GM19468 (cell line): Measurements from ENCODE around the gene LASP1NB.
"Not testable (repeated sequence)": the region's sequence is repeated elsewhere in the genome, so short reads cannot be mapped to it uniquely, and the experiment has no call there.

Experiments
- ATAC-seq: cut with Tn5 transposase; IDR thresholded peaks from one replicate; pipeline ENCODE4 v1.9.1; 2021; ENCODE audit warnings: mild to moderate bottlenecking, moderate library complexity, moderate number of reproducible peaks; ENCODE audit not compliant: unreplicated experiment; ENCODE audit errors: extremely low read depth

LASP1NB gene

DNA sequence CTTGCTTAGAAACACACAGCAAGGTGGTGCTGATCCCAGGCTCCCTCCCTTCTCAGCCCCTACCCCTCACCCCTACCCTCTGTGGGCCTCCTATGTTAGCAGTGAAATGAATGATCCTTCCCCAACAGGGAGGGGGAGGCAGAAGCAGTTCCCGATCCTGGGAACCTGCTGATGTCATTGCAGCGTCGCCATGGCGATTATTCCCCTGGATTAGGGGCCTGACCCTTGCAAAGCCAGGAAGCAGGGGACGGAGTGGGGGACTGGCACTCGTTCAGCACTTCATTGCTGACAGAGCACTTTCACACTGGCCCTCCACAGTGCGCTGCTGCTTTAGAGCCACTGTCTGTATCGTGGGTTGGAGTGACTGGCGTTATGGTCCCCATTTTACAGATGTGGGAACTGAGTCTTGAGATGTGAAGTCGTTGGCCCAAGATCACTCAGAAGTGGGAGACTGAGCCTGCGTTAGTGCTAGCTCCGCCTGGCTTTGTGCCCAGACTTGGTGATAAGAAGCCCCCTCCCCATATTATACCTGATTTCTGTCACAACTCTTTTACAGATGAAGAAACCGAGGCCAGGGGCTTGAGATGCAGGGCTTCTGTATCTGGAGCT is 29.0 kb upstream of the LASP1NB start:
- ATAC-seq, result no peak

DNA sequence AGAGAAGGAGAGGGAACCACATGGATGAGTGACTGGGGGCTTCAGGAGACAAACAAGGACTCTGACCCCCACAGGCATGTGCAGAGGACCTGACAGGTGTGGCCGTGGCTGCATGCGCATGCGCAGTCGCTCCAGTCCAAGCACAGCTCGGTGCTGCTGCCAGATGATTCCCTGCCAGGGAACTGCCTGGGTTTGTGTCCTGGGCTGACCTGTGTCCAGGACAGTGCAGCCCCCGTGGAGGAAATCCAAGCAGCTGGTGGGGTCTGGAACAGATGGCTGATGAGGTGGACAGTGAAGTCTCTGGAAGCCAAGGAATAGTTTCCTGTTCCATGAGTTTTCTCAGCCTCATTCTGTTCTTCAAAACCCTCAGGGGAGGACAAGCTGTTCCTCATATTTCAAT is 28.2 kb upstream of the LASP1NB start:
- ATAC-seq, result no peak

DNA sequence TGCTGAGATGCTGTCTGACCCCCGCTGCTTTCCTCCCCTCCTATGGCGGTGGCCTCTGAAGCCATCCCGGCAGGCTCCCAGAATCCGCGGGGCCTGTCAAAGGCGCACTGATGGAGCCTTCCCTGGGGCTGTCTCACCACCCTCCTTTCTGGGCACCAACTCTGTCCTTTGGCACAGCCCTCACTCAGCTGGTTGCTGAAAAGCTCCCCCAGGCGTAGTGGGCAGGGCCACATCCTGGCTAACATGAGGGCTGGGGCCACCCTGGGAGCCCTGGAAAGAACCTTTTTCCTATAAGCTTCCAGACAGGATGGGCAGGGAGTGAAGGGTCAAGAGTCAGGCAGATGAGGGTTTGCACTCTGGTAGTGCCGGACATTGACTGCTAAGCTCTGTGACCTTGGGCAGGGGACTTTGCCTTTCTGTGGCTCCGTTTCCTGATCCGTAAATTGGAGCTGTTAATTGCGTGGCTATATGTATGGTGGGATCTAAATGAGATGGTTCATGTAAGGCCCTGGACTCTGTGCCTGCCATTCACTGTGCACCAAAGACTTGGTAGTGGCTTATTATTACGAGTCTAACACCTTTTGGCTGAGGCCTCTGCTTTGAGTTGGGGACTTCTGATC is 27.6 kb upstream of the LASP1NB start:
- no peak for ATAC-seq

DNA sequence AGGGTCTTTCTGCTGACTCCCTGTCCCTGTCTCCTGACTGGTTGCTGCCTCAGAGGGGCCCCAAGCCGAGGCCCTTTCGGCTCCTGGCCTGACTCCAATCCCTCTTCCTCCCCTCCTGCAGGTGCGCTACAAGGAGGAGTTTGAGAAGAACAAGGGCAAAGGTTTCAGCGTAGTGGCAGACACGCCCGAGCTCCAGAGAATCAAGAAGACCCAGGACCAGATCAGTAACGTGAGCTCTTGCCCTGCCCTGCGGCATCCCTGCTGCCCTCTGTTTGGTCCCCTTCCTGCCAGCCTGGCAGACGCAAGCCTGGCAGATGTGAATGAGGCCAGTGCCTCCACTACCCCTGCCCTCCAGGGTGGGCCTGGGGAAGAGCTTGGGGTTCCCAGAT is 27.1 kb upstream of the LASP1NB start:
- ATAC-seq, result no peak

DNA sequence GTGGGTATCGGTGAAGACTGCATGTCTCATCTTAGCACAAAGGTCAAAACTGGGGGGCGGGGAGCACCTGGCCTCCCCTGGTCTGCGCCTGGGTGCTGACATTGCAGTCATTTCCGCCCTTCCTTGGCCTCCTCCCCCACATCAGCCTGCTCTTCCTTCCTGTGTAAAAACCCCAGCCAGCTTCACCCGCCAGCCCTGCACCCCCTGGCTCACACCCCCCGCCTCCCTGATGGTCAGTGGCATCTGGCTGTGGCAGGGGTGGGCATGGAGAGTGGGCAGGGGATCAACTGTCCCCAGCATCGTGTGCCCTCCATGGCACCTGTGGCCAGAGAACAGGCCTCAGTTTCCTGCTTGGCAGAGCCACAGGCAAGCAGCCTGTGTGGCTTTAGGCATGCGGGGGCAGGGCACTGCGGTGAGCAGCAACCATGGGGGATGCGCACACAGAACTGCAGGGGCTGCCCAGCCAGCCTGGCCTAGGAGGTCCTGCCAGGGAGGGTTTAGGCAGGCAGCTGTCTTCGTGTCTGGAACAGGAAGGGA is 26.5 kb upstream of the LASP1NB start:
- peak; percentile 29 for ATAC-seq

DNA sequence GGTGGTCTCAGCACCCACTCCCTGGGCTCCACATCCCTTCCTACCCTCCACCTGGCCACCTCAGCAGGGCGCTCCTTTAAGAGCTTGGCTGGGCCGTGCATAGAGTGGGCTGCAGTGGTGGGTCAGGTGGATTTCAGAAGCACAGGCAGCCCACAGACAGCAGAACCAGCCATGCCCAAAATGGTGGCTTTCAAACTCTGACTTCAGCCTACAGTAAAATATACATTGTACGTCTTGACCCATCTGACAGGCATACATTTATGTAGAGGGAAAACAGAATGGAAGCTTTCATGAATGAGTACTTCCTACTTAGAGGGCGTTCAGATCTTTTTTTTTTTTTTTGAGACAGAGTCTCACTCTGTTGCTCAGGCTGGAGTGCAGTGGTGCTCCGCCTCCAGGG is 26.0 kb upstream of the LASP1NB start:
- no peak for ATAC-seq

DNA sequence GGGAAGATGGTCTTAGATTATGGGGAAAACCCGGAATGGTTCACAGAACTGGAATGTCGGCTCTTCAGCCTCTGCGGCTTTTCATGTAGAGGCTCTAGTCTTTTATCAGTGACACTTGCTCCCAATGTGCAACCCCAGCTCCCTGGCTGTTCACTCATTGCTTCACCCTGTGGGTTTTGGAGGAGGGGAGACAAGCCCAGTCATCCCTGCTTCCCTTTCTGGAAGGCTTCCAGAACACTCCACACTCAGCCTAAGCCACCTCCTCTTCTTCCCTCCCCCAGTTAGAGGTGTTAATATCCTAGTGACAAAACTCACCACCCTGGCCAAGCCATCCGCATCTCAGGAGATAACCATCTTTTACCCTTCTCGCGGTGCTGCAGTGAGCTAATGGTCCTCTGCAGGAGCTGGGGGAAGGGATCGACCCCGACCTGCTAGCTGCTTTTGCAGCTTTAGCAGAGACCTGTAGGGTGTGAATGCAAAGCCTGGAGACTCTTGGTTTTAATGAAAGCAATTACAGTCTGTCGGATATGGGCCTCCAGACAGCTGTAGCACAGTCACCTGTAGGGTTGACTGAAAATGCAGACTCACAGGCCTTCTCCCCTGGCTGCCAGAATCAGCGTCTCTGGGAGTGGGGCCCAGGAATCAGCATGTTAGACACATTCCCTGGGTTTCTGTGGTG is 24.3 kb upstream of the LASP1NB start:
- no peak for ATAC-seq

DNA sequence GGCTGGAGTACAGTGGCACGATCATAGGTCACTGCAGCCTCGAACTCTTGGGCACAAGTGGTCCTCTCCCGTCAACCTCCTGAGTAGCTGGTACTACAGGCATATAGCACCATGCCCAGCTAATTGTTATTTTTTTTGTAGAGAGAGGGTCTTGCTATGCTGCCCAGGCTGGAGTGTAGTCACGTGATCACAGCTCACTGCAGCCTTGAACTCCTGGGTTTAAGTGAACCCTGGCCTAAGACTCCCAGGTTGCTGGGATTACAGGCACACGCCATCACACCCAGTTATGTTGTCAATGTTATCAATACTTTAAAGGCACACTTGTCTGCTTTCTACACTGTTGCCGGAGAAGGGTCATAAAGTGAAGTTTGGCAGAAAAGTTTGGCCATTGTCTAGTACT is 22.0 kb upstream of the LASP1NB start:
- no peak for ATAC-seq

DNA sequence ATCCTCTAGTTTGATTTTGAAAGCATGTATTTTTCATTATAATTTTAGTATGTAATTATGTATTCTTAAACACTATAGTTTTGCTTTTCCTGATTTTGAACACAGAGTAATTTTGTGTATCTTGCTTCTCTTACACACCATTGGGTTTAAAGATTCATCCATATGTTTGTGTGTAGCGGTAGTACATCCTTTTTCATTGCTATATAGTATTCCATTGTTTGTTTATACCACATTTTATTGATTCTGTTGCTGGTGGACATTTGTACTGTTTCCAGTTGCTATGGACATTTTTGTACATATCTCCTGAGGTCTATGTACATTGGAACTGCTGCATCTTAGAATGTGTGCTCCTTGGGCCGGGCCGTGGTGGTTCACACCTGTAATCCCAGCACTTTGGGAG is 20.5 kb upstream of the LASP1NB start:
- ATAC-seq, result no peak

DNA sequence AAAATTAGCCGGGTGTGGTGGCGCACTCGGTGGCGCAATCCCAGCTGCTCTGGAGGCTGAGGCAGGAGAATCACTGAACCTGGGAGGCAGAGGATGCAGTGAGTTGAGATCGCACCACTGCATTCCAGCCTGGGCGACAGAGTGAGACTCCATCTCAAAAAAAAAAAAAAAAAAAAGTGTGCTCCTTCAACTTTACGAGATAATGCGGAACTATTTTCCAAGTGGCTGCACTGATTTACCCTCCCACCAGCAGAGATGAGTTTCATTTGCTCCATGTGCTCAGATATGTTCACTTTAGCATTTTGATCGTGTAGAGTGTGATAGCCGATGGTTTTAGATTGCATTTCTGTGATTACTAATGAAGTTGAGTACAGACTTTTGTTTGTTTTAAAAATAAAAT is 20.0 kb upstream of the LASP1NB start:
- no peak for ATAC-seq

DNA sequence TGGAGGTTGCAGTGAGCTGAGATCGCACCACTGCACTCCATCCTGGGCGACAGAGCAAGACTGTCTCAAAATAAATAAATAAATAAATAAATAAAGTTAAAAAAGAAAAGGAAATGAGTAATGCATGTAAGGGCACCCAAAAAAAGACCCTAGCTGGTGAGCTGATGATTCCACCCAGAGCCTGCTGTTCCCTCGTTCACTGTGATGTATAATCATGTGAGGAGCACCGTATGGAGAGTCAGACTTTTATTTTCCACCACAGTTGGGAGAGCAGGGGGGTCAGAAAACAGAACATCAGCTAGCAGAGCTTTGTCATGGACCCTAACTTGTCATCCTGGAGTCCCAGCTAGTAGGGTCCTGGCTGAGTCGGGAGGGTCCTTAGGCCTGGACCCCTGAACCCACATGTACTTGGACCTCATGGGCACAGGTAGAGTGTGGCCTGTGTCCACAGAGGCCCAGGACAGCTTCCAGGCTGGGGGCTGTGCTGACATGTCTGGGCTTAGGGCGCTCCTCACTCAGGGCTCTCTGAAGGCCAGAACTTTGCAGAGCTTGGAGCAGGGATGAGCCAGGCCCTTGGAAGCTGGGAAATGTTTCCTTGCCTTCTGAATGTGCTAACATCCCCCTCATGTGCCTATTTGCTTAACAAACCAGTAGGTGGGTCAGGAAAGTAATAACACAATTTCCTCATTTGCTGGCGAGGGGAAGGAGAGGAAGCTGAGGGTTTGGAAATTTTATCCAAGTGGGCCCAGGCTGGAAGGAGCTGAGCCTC is 18.8 kb upstream of the LASP1NB start:
- ATAC-seq, result no peak

DNA sequence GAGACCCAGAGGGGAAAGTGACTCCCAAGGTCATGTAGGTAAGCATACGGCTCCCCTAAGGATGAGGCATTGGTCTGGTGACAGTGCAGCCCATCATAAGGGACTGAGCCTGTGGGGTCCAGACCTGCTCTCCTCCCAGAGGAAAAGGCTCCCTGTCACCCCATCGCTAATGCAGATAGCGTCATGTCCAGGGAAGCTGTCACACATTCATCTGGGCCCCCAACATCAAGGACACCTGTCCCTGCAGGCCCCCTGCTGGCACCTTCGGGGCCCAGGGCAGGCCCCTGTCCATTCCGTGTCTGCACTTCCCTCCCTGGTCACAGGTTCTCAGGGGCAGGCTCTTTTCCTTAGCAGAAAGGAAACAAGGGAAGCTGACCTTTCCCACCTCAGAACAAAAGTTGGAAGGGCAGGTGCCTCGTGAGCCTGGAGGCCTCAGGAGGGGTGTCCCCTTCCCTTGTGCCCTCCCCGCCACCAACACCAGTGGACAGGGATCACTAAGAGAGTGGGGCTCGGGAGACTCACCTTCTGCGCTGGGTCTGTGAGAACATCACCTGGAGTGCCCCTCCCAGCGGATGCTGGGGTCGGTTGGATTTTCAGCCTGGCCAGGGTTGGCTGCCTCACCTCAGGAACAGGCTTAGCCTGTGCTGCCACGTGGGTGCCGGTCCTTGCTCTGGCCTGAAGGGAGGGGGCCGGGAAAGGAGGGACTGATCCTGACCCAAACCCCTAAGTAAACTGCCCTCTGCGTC is 17.3 kb upstream of the LASP1NB start:
- no peak for ATAC-seq

DNA sequence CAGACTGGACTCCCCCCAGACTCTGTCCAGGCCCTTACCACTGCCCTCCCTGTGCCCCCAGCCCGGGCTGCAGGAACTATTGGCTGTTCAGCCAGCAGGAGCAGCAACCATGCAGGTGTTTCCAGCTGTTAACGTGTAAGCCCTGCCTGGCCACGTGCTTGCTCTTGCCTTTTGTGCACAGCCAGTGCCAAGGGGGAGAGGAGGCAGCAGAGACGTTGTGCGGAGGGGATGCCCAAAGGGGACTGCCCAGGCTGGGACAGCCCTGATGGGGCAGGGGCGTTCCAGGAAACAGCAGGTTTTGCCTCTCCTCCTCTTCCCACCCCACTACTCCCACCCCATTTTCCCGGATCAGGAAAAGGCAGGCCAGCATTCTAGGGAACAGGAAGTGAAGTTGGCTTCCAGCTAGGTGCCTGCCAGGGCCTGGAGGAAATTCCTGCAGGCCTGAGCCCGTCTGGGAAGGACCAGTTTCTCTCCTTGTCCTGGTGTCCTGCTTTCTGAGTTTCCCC is 16.7 kb upstream of the LASP1NB start:
- no peak for ATAC-seq

DNA sequence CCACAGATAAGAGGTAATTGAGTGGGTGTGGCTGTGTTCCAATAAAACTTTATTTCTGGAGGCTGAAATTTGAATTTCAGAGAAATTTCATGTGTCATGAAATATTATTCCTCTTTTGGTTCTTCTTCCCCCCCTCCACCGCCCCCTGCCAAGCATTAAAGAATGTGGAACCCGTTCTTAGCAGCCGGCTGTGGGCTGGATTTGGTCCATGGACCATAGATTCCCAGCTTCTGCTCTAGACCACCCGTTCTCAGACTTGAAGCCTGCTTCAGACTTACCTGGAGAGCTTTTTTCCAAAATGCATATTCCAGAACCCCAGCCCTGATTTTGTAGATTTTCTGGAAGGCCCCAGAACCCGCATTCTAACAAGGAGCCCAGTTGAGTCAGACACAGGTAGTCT is 15.1 kb upstream of the LASP1NB start:
- ATAC-seq, result no peak

DNA sequence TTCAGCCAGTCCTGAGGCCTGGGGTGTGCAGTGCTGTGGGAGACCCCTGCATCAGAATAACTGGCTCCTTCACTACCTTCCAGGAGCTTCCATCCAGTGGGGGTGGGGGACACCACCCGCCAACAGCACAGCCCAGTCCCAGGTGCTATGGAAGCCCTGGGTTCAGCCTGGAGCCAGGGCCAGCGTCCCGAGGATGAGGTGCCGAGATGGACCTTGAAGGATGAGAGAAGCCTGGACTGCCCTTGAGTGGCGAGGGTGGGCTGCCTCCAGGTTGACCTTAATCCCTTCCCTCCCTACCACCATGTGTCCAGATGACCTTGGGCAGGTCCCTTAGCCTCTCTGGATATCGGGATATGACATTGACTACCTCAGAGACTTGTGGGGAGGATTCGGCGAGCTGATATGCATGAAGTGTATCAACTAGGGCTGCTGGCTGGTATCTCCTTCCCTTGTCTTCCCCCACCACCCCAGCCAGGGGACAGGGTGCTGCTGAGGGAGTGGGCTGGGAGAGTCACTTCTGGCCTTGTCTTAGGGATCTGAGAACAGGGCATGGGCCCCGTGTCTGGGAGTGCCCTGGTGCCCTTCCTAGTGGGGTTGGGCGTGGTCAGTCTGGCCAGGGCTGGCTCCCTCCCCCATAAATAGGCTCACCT is 14.2 kb upstream of the LASP1NB start:
- no peak for ATAC-seq

DNA sequence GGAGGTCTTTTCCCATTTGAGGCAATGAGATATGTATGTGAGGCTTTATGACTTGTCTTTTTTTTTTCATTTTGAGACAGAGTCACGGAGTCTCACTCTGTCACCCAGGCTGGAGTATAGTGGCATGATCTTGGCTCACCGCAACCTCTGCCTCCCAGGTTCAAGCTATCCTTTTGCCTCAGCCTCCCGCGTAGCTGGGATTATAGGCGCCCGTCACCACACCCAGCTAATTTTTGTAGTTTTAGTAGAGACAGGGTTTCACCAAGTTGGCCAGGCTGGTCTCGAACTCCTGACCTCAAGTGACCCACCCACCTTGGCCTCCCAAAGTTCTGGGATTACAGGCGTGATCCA is 13.7 kb upstream of the LASP1NB start:
- not testable (repeated sequence) for ATAC-seq

DNA sequence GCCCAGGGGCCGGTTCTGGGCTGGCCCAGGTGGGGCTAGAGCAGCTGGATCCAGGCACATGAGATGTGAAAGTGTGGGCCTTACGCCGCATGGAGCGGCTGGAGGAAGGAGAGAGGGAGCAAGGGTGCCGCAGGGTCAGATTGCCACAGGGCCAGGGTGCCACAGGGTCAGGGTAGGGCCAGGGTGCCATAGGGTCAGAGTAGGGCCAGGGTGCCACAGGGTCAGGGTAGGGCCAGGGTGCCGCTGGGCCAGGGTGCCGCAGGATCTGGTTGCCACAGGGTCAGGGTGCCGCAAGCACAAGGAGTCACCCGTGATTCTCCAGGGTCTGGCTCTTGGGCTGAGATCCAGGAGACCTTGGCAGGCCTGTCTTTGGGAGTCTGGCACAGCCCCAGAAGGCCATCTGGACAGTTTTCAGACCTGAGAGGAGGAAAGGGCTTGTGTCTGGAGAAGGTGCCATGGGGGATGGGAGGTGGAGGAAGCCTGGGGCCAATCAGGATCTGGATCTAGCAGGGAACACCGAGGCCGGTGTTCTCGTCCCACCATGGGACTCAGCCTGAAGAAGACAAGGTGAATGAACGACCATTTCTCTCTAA is 13.1 kb upstream of the LASP1NB start:
- ATAC-seq, result no peak

DNA sequence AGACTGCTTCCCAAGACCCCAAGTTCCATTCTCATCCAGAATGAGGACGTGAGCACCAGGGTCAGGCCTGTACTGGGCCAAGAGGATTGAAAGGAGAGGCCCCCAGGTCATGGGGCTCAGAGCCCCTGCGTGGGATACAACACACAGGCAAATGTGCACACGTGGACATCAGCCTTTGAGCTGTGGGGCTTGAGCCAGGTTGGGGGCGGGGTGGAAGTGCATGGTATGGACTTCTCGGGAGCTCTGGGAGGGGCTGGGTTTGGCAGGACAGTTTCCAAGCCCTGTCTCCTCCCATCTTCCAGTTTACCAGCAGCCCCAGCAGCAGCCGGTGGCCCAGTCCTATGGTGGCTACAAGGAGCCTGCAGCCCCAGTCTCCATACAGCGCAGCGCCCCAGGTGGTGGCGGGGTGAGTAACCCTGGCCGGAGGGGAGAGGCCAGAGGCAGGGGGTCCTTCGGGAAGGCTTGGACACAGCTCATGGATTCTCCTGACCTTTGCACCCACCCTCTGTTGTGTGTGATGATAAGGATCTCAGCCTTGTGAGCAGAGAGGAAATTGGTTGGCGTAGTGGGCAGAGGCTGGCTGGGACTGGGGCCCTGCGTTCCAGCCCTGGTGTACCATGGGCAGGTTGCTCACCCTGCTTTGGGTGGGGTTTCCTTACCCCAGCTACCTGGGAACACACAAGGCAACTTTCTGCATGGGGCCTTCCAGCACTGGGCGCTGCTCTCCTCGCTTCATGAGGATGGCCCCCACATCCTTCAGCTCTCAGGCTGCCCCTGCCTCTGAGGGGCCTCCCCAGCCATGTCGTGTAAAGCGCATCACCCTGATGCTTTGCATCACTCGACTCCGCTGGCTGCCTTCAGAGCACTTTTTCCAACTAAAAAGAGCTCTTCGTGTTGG is 10.4 kb upstream of the LASP1NB start:
- ATAC-seq, result no peak
